ENCODE measurements around the gene PISD. TPM values are rescaled to one million over a fixed set of nuclear protein-coding genes. Genes with fewer than 3 reads are reported as not detected.

Gene PISD
- total and polyA plus RNA-seq, 2 donors (not counting 1 experiment from before 2014, with no cell fraction given): 21.1 to 25.6 TPM

DNA sequence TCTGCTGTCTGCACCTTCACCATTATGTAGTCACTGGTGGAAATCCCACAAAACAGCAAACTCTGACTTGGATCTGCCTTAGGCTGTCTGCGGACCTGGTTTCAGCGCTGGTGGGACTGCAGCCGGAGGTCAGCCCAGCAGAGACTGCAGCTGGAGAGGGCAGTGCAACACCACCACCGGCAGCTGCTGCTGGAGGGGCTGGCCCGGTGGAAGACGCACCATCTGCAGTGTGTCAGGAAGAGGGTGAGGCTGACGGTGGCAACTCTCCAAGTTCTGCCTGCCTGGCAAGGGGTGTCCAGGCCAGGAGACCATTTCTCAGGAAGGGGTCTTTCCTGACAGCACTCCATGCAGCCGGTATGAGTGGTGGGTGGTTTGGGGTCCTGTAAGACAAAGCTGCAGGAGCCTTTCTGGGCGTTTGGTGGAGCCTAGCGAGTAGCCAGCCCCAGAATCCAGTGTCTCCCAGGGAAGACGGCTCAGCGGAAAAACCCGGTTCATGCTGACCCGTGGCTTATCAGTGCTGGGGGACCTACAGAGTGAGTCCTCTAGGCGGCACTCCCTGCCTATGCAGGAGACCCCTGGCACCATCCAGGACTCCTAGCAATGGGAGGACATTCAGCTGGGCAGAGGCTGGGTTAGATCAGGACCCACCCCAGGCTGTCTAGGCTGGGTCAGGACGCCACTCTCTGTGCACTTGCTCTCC is 50.8 kb downstream of the PISD start:
- Histone ChIP-seq H2AFZ (ENCODE audit: low read length) (no peak overlapping the region), H3K27ac (ENCODE audit: insufficient read depth, low read length) (no peak overlapping the region), H3K27me3 (ENCODE audit: control insufficient read depth, insufficient read depth, low read length) (no peaks in the 10 kb centered on the region), H3K4me2 (ENCODE audit: extremely low read depth, insufficient read depth, low read length) (no peak overlapping the region), H3K9me3 (ENCODE audit: control insufficient read depth, insufficient read depth, low read depth, low read length) (no peaks in the 10 kb centered on the region), H3K36me3 (ENCODE audit: control insufficient read depth, insufficient read depth, low read length) (peaks cover 2% of the 10 kb centered on the region), H3K79me2 (ENCODE audit: control insufficient read depth, insufficient read depth, low read length) (no peaks in the 10 kb centered on the region), H3K9ac (ENCODE audit: insufficient read depth, low read length) (no peak overlapping the region), H3K4me3 (replicated peaks in 1 of 4; ENCODE audit: control extremely low read depth in 1 of 4, insufficient read depth in 1 of 4, low read depth in 3 of 4, low read length in 4 of 4) (no peak overlapping the region), H4K20me1 (ENCODE audit: control insufficient read depth, extremely low read depth, insufficient read depth, low read length) (no peaks in the 10 kb centered on the region), H3K4me1 (ENCODE audit: control insufficient read depth, extremely low read depth, insufficient read depth, low read length) (peaks cover 2% of the 10 kb centered on the region)
- TF ChIP-seq, protein P1, sequence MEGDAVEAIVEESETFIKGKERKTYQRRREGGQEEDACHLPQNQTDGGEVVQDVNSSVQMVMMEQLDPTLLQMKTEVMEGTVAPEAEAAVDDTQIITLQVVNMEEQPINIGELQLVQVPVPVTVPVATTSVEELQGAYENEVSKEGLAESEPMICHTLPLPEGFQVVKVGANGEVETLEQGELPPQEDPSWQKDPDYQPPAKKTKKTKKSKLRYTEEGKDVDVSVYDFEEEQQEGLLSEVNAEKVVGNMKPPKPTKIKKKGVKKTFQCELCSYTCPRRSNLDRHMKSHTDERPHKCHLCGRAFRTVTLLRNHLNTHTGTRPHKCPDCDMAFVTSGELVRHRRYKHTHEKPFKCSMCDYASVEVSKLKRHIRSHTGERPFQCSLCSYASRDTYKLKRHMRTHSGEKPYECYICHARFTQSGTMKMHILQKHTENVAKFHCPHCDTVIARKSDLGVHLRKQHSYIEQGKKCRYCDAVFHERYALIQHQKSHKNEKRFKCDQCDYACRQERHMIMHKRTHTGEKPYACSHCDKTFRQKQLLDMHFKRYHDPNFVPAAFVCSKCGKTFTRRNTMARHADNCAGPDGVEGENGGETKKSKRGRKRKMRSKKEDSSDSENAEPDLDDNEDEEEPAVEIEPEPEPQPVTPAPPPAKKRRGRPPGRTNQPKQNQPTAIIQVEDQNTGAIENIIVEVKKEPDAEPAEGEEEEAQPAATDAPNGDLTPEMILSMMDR (conservative IDR thresholded peaks at IDR 0.05 in 1 of 2, IDR thresholded peaks at IDR 0.05 in 1 of 2; ENCODE audit: low read depth in 1 of 2, low read length in 2 of 2): no peak
- no peak for TF ChIP-seq EZH2 (IDR thresholded peaks at IDR 0.05; ENCODE audit: low read length, missing control alignments)
- peak in 1 of 2 donors; percentile 70 for DNase-seq (ENCODE audit: low read depth in 2 of 2)

DNA sequence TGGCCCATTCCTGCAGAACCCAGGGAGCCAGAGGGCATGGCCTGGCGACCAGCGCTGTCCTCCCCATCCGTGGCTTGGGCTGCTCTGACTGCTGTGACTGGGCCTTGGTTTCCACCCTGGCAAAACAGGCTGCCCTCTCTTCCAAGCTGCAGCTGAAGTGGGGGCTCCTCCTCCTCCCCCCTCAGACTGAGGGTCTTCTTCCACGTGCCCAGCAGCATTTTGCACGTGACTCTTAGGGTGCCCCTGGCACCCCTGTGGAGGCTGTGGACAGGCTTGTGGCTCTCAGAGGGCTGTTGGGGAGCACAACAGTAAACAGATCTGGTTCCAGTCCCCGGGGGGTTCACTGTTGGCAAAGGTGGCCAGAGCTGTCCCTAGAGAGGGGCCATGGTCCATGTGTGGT is 51.4 kb downstream of the PISD start:
- H3K9ac ChIP-seq (ENCODE audit: insufficient read depth, low read length): no peak overlapping the region
- H3K36me3 ChIP-seq (ENCODE audit: control insufficient read depth, insufficient read depth, low read length): peaks cover 2% of the 10 kb centered on the region
- H3K4me3 ChIP-seq (replicated peaks in 1 of 4; ENCODE audit: control extremely low read depth in 1 of 4, insufficient read depth in 1 of 4, low read depth in 3 of 4, low read length in 4 of 4): no peak overlapping the region
- H2AFZ ChIP-seq (ENCODE audit: low read length): no peak overlapping the region
- no peaks in the 10 kb centered on the region for H3K79me2 ChIP-seq (ENCODE audit: control insufficient read depth, insufficient read depth, low read length)
- no peaks in the 10 kb centered on the region for H4K20me1 ChIP-seq (ENCODE audit: control insufficient read depth, extremely low read depth, insufficient read depth, low read length)
- DNase-seq (ENCODE audit: low read depth in 2 of 2): no peak
- H3K9me3 ChIP-seq (ENCODE audit: control insufficient read depth, insufficient read depth, low read depth, low read length): no peaks in the 10 kb centered on the region
- H3K27ac ChIP-seq (ENCODE audit: insufficient read depth, low read length): no peak overlapping the region
- TF ChIP-seq, protein P1 (conservative IDR thresholded peaks at IDR 0.05 in 1 of 2, IDR thresholded peaks at IDR 0.05 in 1 of 2; ENCODE audit: low read depth in 1 of 2, low read length in 2 of 2): no peak
- no peak for TF ChIP-seq EZH2 (IDR thresholded peaks at IDR 0.05; ENCODE audit: low read length, missing control alignments)
- H3K4me1 ChIP-seq (ENCODE audit: control insufficient read depth, extremely low read depth, insufficient read depth, low read length): peaks cover 2% of the 10 kb centered on the region
- no peaks in the 10 kb centered on the region for H3K27me3 ChIP-seq (ENCODE audit: control insufficient read depth, insufficient read depth, low read length)
- H3K4me2 ChIP-seq (ENCODE audit: extremely low read depth, insufficient read depth, low read length): no peak overlapping the region

DNA sequence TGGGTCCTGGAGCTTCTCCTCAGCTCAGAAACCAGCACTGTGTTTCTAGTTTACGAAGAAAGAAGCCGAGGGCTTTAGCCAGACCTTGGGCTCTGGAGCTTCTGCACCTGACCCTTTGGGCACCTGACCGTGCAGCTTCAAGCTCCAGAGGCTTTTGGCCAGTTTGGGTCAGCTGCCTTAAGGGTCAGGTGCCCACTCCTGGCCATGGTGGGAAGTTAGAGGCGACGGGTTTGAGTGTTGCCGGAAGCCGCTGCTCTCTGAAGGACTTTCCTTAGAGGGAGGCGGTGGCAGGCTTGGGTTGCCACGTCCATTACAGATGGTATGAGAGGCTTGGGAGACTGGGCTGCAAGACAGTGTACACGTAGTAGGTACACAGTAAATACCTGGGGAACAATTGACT is 52.3 kb downstream of the PISD start:
- no peaks in the 10 kb centered on the region for H3K79me2 ChIP-seq (ENCODE audit: control insufficient read depth, insufficient read depth, low read length)
- H3K4me3 ChIP-seq (replicated peaks in 1 of 4; ENCODE audit: control extremely low read depth in 1 of 4, insufficient read depth in 1 of 4, low read depth in 3 of 4, low read length in 4 of 4): no peak overlapping the region
- no peak for TF ChIP-seq EZH2 (IDR thresholded peaks at IDR 0.05; ENCODE audit: low read length, missing control alignments)
- TF ChIP-seq, protein P1 (conservative IDR thresholded peaks at IDR 0.05 in 1 of 2, IDR thresholded peaks at IDR 0.05 in 1 of 2; ENCODE audit: low read depth in 1 of 2, low read length in 2 of 2): no peak
- no peak for DNase-seq (ENCODE audit: low read depth in 2 of 2)
- peaks cover 2% of the 10 kb centered on the region for H3K36me3 ChIP-seq (ENCODE audit: control insufficient read depth, insufficient read depth, low read length)
- no peak overlapping the region for H3K9ac ChIP-seq (ENCODE audit: insufficient read depth, low read length)
- H3K4me1 ChIP-seq (ENCODE audit: control insufficient read depth, extremely low read depth, insufficient read depth, low read length): peaks cover 2% of the 10 kb centered on the region
- H3K4me2 ChIP-seq (ENCODE audit: extremely low read depth, insufficient read depth, low read length): no peak overlapping the region
- H3K27ac ChIP-seq (ENCODE audit: insufficient read depth, low read length): no peak overlapping the region
- H2AFZ ChIP-seq (ENCODE audit: low read length): no peak overlapping the region
- no peaks in the 10 kb centered on the region for H4K20me1 ChIP-seq (ENCODE audit: control insufficient read depth, extremely low read depth, insufficient read depth, low read length)
- no peaks in the 10 kb centered on the region for H3K9me3 ChIP-seq (ENCODE audit: control insufficient read depth, insufficient read depth, low read depth, low read length)
- no peaks in the 10 kb centered on the region for H3K27me3 ChIP-seq (ENCODE audit: control insufficient read depth, insufficient read depth, low read length)
